Fibroblast of skin of scalp (primary cell): ENCODE measurements around the gene BLOC1S5.
"Not testable (repeated sequence)": the region's sequence is repeated elsewhere in the genome, so short reads cannot be mapped to it uniquely, and the experiment has no call there.

Experiments
- DNase-seq: peaks from one replicate; pipeline ENCODE4 v3.0.0-alpha.2; 2013

BLOC1S5 gene

DNA sequence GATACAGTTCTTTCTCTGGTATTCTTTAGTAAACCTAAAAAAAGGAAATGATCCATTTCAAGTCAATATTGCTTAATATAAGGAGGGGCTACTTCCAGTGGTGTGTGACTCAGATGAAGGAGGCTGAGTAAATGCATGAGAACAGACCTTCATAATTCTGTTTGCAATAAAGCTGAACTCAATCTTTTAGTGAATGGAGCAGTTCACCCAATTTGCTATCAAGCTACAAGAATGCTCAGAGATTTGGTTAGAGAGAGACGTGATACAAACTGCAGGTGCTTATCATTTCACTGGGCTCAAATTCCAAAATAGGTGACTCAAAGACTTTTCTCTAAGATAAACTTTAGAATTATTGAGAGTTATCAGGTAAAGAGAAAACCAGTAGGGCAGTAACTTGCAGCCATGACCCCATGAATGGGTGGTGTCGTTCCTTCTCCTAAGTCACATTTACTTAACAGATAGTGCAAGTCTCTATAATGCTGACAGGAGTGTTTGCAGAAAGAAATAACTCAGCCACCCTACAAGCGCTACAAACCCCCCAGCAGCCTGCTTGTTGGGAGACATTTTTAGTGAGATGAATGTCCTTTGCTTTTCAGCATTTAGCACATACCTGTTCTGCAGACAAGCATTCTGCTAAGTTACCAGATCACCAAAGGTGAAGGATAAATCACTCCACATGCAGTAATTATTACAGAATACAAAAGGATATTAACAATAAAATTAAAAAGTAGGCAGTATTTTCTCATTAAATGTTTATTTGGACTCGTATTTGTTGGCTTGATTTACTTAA, 16.4 kb upstream of the BLOC1S5 start:
- DNase-seq = peak; percentile 66

DNA sequence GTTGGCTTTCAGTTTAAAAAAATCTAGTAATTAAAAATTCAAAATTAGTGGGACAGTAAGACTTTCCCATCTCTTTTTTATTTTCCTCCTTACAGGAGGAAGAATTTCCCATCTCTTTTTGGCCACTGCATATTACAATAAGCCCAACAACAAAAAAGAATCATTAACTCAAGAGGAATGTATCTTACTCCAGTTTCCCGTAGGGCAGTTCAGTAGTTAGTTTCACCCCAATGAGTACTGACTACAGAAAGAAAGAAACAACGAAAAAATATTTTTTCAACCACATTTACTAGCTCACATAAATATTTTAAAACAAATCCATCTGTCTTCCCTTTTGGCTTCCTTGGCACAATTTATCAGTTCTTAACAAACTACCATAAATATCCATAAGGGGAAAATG, 14.9 kb upstream of the BLOC1S5 start:
- DNase-seq = no peak

DNA sequence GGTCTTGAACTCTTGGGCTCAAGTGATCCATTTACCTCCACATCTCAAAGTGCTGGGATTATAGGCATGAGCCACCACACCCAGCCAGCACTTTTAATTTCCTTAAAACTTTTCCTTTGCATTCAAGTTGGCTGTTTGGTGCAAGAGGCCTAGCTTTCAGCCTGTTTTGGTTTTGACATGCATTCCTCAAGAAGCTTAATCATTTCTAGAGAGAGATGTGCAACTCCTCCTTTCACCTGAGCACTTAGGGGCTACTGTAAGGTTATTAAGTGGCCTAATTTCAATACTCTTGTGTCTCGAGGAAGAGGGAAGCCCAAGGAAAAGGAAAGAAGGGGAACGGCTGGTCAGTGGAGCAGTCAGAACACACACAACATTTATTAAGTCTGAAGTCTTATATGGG, 13.8 kb upstream of the BLOC1S5 start:
- no peak for DNase-seq

DNA sequence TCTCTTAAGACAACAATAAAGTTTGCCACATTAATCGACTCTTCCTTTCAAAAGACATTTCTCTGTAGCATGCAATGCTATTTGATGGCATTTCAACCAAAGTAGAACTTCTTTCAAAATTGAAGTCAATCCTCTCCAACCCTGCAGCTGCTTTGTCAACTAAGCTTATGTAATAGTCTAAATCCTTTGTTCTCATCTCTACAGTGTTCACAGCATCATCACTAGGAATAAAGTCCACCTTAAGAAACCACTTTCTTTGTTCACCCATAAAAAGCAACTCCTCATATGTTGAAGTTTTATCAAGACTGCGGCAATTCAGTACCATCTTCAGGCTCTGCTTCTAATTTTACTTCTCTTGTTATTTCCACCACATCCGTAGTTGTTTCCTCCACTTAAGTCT, 11.5 kb upstream of the BLOC1S5 start:
- DNase-seq = no peak

DNA sequence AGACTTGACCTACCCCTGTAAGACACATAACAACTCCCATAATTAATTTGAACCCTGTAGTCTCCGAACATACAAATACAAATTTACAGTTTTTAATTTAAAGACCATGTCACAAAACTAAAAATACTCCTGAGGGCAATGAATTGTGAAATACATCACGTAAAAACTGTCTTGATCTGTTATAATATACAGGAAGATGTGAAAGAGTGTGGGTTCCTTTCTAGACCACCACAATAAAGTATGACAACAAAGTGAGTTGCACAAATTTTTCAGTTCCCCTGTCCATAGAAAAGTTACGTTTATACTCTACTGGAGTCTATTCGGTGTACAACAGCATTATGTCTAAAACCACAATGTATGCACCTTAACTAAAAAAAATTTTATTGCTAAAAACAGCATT, 11.0 kb upstream of the BLOC1S5 start:
- no peak for DNase-seq

DNA sequence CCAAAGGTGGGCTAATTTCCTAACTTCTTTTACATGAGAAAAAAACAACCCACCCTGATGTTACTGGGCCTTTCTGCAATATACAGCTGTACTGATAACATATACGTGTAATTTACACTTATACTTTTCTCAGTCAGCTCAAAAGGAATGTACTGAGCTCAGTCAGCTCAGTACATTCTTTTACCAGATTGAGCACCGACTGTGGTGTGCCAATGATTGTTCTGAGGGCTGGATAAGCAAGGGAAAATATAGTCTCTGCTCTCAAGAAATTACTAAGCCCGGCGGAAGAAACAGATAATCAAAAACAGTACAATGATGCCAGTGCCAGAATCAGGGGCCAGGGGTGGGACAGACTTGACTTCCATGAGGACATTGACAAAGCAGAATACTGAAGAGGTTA, 10.0 kb upstream of the BLOC1S5 start:
- peak; percentile 31 for DNase-seq

DNA sequence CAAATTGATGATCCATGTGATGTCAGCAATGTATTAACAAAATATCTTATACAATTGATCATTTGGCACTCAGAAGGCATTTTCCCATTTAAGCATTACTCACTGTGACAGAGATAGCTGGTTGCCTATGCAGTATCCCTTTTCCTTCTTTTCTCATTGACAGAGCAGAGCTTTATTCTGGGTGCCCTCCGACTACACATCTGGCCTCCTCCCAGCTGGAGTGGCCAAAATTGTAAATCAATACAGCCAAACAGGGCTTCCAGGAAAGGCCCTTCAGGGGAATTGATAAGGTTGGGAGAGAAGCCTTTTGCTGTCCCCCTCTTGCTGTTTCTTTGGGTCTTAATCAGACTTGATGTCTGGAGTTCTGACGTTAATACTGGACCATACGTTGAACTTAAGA, 9.6 kb upstream of the BLOC1S5 start:
- no peak for DNase-seq

DNA sequence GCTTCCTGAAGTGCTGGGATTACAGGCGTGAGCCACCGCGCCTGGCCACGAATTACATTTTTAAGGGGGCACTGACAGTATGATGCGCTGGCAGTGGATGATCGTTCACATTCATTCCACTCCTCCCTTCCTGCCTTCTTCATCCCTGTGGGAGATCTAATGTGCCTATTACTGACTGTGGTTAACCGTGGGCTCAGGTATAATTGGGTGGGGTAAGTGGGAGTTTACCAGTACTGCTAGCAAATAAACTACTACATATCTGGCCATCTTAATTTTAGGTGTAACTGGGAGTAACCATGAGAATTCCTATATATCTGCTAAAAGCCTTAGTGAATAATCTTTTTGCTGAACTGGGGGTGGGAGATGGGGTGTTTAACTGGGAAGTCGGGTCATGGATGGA, 6.5 kb upstream of the BLOC1S5 start:
- DNase-seq = no peak

DNA sequence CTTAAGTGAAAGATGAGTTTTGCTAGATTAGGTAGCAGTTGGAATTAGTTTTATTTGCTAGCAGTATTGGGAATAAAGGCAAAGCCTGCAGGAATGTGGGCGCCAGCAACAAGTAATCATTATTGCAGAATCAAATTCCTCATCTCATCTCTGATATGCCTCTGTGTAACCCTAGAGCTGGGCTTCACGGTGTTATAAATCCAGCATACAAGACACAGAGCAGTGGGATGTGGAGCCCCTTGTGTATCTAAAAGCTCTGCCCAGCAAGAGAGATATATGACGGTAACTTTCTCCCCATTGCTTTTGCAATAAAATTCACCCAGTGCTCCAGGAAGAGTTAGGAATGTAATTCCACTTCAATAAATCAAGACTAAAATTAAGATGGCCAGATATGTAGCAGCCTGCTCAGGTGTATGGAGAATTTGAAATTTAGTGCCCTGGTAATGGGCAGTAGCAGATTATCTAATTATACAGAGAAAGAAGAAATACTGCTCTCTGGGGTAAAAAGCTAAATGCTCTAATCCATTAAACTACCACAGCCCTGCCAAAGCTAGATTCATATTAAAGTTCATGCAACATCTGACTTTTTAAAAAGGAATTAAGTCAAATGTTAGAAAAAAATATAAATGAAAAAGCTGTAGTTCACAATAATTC, 5.6 kb upstream of the BLOC1S5 start:
- DNase-seq = no peak

DNA sequence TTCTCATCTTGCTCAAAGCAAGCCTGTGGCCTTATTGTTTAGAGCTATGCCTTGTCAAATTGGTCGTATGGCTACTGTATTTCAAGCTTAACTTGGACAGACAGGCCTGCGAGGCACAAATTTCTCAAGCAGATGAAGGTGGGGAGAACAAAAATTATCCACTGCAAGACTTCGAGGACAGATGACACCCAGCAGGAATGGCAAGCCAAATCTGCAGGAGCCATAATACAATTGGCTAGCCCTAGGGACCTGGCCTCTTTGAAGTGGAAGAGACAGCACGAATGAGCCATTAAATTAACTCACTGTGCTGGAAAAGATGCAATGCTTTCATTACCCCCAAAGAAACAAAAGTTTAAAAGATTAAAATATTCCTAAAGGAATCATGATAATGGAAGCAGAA, 5.0 kb upstream of the BLOC1S5 start:
- no peak for DNase-seq

DNA sequence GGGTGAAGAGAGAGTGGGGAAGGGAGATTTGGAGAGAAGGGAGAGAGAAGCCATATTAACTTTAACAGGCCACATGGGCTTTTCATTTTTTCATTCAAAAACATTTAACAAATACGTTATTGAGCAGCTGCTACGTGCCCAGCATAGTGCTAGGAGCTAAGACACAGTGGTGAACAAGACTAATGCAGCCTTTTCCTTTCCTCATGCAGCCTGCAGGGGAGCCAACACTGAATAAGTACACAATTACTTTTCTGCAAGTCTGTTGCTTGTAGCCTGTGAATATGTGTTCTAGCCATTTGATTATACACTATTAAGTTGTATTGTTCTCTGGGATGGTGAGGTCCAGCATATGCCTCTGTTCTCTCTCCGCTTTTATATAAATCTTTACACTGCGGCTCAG, 1.9 kb upstream of the BLOC1S5 start:
- DNase-seq = no peak

DNA sequence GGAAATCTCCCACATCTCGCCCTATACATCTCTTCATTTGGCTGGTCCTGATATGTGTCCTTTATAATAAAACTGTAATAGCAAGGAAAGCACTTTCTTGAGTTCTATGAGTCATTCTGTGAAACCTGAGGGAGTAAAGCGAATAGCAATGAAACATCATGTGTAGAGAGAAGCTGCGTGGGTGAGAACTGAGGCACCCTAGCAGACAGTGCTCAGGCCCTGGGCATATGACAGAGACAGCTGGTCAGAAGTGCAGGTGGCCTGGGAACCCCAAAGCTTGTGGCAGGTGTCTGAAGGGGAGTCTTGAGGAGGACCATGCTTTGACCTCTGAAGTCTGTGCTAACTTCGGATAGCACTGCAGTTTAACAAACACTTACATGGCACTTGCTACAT, 1.3 kb upstream of the BLOC1S5 start:
- DNase-seq = no peak

DNA sequence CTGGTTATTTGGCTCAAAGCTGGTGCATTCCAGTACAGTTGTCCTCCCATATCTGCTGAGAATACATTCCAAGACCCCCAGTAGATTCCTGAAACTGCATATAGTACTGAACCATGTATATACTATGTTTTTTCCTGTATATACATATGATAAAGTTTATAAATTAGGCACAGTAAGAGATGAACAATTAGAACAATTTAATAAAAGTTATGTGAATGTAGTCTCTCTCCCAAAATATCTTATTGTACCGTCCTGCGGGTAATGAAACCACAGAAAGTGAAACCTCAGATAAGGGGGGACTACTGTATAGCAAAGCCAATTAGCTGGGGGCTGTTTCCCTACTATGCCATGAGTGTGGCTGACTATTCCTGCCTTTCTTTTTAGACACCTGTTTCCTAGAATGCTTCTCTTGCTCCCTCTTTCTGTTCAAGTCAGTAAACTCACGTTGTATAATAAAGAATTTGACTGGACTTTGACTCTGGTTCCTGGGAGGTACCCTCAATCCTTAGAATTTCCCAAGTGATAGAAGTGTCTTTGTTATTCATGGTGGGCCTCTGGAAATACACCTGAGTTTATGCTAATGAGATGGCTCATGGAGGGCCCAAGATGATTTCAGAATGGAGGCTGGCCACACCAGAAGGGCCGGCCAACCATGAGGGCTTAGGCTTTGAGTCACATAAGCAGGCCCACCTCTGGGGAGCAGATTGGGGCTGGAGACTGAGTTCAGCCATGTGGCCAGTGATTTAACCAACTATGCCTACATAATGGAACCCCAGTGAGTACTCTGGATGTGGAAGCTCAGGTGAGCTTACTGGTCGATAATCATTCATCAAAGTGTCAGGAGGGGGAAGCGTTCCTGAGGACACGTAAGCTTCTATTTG, 689 bp upstream of the BLOC1S5 start:
- no peak for DNase-seq

DNA sequence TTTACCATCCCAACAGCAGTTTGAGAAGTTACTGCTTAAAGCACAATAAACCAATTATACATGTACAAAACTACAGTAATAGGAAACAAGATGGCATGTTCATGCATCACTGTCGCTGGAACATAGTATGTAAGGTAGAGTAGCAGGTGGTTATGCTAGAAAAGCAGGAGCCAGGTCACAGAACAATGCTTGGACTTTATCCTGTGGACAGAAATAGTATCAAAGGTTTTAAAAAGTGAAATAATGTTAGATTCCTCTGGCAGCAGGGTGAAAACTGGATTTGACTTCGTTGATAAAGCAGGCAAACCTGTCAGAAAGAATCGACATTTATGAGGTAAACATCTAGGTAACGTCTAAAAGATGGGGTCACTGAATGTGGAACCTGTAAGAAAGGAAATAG, 2.5 kb downstream of the BLOC1S5 start:
- DNase-seq = no peak

DNA sequence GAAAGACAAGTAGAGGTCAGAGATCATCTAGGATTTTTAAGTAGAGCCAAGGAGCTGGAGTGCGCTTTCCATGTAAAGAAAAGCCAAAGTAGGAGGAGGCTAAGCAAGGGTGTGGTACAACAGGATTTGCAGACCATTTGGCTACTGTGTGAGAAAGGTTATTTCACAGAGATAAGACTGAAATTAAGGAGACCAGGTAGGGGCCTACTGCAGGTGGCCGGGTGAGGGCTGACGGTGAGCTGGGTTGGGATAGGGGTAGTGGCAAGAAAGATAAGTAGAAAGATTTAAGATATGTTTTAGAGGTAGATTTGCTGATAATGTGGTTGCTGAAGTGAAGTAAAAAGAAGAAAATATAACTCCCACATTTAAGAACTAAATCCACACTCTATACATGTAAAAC, 3.8 kb downstream of the BLOC1S5 start:
- no peak for DNase-seq

DNA sequence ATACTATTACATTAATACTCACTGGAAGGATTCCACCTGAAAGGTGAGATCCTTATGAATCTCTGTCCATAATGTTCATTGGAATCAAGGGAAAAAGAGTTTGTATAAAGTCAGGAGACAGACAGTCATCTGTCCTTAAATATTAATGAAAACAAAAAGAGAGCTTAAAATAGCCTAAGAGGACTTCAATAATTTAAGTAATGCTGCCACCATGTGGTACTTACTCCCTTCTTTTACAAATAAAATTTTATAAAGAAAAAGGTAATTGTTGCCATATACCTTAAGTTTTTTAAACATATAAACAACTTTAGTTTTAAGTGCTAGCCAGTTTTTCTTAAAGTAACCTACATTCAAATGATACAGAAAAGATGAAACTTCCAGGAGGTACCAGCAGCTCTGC, 5.1 kb downstream of the BLOC1S5 start:
- peak; percentile 41 for DNase-seq

DNA sequence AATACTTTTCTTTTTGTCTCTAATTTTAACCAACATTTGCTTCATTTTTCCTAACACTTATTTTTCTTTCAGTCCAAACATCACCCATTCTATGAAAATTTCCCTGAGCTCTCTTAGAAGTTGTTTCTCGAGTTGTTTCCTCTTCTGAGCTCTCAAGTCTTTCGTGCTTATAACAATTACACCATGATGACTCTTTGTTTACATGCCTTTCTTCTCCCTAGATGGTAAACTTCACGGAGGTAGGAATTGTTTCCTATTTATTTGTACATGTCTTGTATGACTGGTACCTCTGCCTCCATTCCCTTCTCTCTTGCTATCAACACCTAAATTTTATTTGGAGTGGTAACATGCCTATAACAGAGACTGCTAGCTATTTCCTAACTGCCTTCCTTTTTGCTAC, 6.4 kb downstream of the BLOC1S5 start:
- DNase-seq = no peak

DNA sequence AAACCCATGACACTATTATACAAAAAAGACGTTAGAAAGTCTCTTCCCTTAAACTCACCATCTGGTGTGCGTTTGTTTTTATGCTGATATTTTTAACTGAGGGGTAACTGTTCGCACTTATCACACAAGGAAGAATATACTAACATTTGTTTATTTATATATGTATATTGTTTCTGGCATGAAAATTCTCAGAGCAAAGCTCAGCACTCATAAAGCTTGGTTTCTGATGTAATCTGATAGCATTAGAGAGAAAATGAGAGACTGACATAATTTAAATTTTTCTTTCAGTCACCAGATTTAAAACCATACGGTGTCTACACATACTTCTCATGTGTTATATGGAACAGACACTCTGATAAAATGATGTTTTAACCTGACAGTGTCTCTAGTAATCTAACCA, 6.9 kb downstream of the BLOC1S5 start:
- peak; percentile 33 for DNase-seq

DNA sequence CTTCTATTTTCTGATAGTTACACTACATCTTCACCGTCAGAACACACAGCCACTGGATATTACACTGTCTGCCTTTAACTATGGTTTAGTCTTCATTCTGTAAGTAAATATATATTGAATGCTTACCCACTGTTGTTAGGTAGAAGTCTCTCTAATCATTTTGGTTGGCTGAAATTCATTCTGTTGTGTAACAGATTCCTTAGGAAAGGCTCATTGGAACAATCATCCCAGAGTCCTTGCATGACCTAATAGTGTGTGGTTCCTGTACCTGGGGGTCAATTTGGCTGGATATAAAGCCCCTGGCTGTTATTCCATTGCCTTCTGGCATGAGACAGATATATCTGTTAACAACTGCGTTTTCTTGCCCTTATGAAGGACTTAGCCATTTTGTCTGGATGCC, 9.9 kb downstream of the BLOC1S5 start:
- DNase-seq = no peak

DNA sequence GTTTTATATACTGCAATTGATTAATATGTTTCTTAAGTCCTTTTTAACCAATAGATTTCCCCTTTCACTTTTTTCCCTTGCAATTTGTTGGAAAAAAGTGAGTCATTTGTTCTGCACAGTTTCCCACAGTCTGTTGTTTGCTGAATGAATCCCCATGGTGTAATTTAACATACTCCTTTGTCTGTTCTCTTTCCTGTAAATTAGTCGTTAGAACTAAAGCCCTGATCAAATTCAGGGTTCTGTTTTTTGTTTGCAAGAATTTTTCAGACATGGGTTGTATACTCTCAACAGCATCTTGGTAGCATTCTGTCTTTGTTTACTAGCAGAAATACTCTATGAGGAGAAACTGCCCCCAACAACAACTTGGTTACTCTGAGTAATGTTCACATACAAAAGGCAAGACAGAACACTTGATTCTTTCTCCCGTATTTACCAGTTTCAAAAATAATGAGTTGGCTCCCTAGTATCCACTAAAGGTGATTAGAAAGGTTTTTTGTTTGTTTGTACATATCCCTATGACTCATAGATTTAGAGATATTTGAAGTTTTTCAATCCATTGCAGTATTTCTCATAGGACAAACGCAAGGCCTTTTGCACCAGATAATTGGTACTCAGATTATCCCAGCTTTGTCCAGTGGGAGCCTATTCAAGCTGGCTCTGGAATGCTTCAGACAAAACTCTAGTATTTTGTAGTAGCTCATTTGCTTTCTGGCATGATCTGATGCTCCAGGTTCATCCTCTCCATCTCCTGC, 16.5 kb downstream of the BLOC1S5 start:
- DNase-seq = peak; percentile 18

DNA sequence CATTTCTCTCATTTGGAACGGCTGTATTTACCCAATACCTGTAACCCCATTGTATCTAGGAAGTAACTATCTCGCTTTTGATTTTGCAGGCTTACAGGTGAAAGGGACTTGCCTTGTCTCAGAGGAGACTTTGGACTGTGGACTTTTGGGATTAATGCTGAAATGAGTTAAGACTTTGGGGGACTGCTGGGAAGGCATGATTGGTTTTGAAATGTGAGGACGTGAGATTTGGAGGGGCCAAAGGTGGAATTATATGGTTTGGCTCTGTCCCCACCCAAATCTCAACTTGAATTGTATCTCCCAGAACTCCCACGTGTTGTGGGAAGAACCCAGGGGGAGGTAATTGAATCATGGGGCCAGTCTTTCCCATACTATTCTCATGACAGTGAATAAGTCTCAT, 18.4 kb downstream of the BLOC1S5 start:
- not testable (repeated sequence) for DNase-seq

DNA sequence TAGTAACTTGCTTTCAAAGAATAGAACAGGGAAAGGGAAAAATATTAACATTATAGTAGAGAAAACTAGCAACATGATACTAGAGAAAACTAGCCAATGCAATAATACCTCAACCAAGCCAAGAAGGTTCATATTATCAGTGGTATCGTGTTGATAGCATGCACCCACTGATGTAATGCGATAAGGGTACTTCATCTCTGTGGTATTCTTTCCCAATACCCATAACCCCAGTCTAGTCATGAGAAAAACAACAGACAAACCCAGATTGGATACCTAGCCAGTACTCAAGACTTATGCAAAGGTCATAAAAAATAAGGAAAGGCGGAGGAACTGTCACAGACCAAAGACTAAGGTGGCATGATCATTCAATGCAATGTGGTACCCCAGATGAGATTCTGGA, 21.0 kb downstream of the BLOC1S5 start:
- DNase-seq = no peak
